Gastrocnemius medialis (tissue), 4 donors: ENCODE measurements around the gene WDR49. TPM values are rescaled to one million over a fixed set of nuclear protein-coding genes. Genes with fewer than 3 reads are reported as not detected.

ENCODE experiments used
- ATAC-seq, 2 donors: fragments of 150-250 bp; one replicate each; pipeline ENCODE4 v1.9.1; 2016
- DNase-seq, 2 donors: peaks; one replicate each; pipeline ENCODE4 v3.0.0-alpha.2; 2019
- H3K27ac ChIP-seq, 4 donors: fragments of 200-600 bp; sonication (generic); 1 replicate in 1 of 4; 2 replicates in 3 of 4; pipeline ENCODE4 v1.5.1; 2016 to 2018; ENCODE audit warnings: mild to moderate bottlenecking in 2 of 4, moderate library complexity in 1 of 4
- H3K27me3 ChIP-seq, 3 donors: fragments of 200-600 bp; sonication (generic) in 2 of 3; 1 replicate in 1 of 3; 2 replicates in 2 of 3; pipeline versions ENCODE4 v1.5.1 to v1.6.0; 2016 to 2019; ENCODE audit warnings: mild to moderate bottlenecking in 1 of 3, moderate library complexity in 1 of 3
- H3K36me3 ChIP-seq, 2 donors: fragments of 200-600 bp; sonication (generic) in 1 of 2; one replicate each; pipeline ENCODE4 v1.5.1; 2017 to 2018
- H3K4me1 ChIP-seq, 2 donors: fragments of 200-600 bp; sonication (generic) in 1 of 2; one replicate each; pipeline ENCODE4 v1.5.1; 2016 to 2017; ENCODE audit warnings: mild to moderate bottlenecking in 2 of 2
- H3K4me3 ChIP-seq, 4 donors: fragments of 200-600 bp; sonication (generic) in 3 of 4; 1 replicate in 1 of 4; 2 replicates in 3 of 4; pipeline ENCODE4 v1.5.1; 2016 to 2019; ENCODE audit warnings: mild to moderate bottlenecking in 2 of 4
- H3K9me3 ChIP-seq, 3 donors: fragments of 200-600 bp; sonication (generic) in 2 of 3; 1 replicate in 1 of 3; 2 replicates in 2 of 3; pipeline ENCODE4 v1.5.1; 2016 to 2019
- CTCF ChIP-seq, 5 experiments: fragments of 450-650 bp in 3 of 5; fragments of 200-600 bp in 2 of 5; sonication (generic) in 2 of 5; IDR thresholded peaks in 4 of 5; conservative IDR thresholded peaks in 1 of 5; 1 replicate in 4 of 5; 2 replicates in 1 of 5; pipeline ENCODE4 v1.5.1; 2016 to 2019; ENCODE audit warnings: antibody characterized with exemption in 5 of 5, mild to moderate bottlenecking in 3 of 5, moderate library complexity in 3 of 5
- POLR2A ChIP-seq, 2 donors: fragments of 450-650 bp; IDR thresholded peaks; one replicate each; pipeline ENCODE4 v1.6.1; 2017; ENCODE audit warnings: antibody characterized with exemption in 2 of 2, mild to moderate bottlenecking in 2 of 2, moderate library complexity in 2 of 2
- in situ Hi-C, 4 donors: fragments of 200-750 bp; cut with MboI; loops; one replicate each; pipeline versions ENCODE4 v1.15.0 to v1.8.0; 2017; ENCODE audit warnings: low sequenced_read_pairs in 4 of 4
- intact Hi-C: fragments of 100-400 bp; cut with DNase I; formaldehyde crosslinking; loops from one replicate; pipeline ENCODE4 v1.15.1; 2023; ENCODE audit warnings: low total_unique reads
- total RNA-seq, 4 donors: library from RNA; depleted of rRNA; stranded (reverse); fragments of >200 nt; gene quantifications; one replicate each; pipeline versions ENCODE4 v1.1.0 to v1.2.3, GENCODE V29; 2016

Gene WDR49
- total RNA-seq, 4 donors from 2014 or later = 0.29 to 1.2 (median 0.68) TPM

GRCh38 chr3:167441256-167441655, 212.5 kb downstream of the WDR49 start:
- Histone ChIP-seq H3K9me3 (no peaks in the 10 kb centered on the region), H3K27ac (no peak overlapping the region), H3K36me3 (no peaks in the 10 kb centered on the region), H3K4me1 (no peaks in the 10 kb centered on the region), H3K27me3 (no peaks in the 10 kb centered on the region), H3K4me3 (no peak overlapping the region)
- no peak for DNase-seq
- ATAC-seq = no peak
- TF ChIP-seq POLR2A (IDR thresholded peaks at IDR 0.05) (no peak), CTCF (IDR thresholded peaks at IDR 0.05 in 4 of 5, conservative IDR thresholded peaks at IDR 0.05 in 1 of 5) (no peak)
- intact Hi-C loops = no loop called here
- in situ Hi-C loops = no loop called here

- in situ Hi-C loops (no loop called here), intact Hi-C loops (no loop called here)
- no peaks in the 10 kb centered on the region for H3K9me3 ChIP-seq
- no peak overlapping the region for H3K4me3 ChIP-seq
- H3K27me3 ChIP-seq = no peaks in the 10 kb centered on the region
- no peaks in the 10 kb centered on the region for H3K36me3 ChIP-seq
- ATAC-seq = no peak
- TF ChIP-seq CTCF (IDR thresholded peaks at IDR 0.05 in 4 of 5, conservative IDR thresholded peaks at IDR 0.05 in 1 of 5) (no peak), POLR2A (IDR thresholded peaks at IDR 0.05) (no peak)
- no peak for DNase-seq
- no peaks in the 10 kb centered on the region for H3K4me1 ChIP-seq
- H3K27ac ChIP-seq = no peak overlapping the region
Measured at GRCh38 chr3:167437428-167438139, 216.2 kb downstream of the WDR49 start.

Other genes with a start within 250 kb of the WDR49 start
- gene SERPINI2, start 179.9 kb downstream of the WDR49 start, total RNA-seq = not detected
- 10 to 100 TPM; 25.7 to 32.6 (median 31.6) TPM for gene PDCD10, start 81.0 kb upstream of the WDR49 start, total RNA-seq
- 1 to 10 TPM in 3 of 4 donors, under 1 TPM in 1; 0.70 to 2.7 (median 2.2) TPM for gene SERPINI1, start 81.8 kb upstream of the WDR49 start, total RNA-seq